ENCODE measurements around the gene MPP1.
"Not testable (repeated sequence)": the region's sequence is repeated elsewhere in the genome, so short reads cannot be mapped to it uniquely, and the experiment has no call there.

Gene MPP1

GRCh38 chrX:154804957-154805695 is at the start of gene MPP1:
MPP1 (minus strand) TSS chrX:154805485; CDS start chrX:154805373, 112 bp downstream.
- DNase-seq (ENCODE audit: low spot score) = peak; percentile 76

DNA sequence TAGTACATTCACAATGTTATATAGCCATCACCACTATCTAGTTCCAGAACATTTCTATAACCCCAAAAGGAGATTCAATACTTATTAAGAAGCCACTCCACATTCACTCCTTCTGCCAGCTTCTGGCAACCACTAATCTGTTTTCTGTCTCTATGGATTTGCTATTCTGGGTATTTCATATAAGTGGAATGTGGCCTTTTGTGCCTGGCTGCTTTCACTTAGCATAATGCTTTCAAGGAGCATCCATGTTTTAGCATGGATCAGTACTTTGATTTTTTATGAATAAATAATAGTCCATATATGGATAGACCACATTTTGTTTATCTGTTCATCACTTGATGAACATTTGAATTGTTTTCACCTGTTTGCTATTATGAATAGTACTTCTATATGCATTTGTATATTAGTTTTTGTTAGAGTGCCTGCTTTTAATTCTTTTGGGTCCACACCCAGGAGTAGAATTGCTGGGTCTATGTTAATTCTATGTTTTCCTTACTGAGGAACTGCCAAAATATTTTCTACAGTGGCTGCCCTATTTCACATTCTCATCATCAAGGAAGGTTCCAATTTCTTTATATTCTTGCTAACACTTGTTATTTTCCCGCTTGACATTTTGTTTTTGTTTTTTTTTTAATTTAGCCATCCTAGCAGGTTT is 45.8 kb upstream of the MPP1 start:
- no peak for DNase-seq (ENCODE audit: low spot score)

DNA sequence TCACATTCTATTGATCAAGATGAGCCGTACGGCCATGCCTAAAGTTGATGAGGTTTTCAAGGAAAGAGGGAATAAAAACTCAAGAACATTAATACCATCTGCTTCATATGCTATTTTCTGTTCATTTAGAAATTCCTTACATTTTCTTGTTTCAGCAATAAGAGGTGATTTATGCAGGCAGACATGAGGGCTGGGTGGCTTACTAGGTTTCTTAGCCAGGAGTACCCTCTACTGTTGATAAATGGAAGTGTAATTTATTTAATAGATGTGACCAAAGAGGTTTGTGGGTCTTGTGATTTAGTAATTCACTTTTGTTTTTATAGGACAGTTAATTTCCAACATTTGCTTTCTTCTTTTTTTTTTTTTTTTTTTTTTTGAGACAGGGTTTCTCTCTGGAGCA is 35.6 kb upstream of the MPP1 start:
- no peak for DNase-seq (ENCODE audit: low spot score)

DNA sequence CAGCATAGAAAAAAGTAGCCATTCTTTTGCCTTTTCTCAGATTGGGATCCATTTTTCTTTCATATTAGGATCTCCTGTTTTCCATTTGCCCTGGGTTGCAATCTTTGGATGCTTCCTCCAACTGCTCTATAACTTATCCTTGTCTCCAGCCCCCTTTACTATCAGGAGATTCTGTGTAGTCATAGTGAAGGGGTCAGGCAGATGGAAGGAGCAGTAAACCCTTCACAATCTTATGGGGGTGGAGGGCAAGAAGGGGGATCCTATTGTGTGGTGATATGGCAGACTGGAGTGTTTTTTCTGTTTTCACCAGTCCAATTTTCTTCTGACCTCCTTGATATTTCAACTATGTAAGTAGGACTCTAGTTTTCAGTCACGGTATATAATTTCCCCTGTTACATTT is 30.9 kb upstream of the MPP1 start:
- no peak for DNase-seq (ENCODE audit: low spot score)

- DNase-seq (ENCODE audit: low spot score) = no peak
Measured at GRCh38 chrX:154834562-154834961, 29.3 kb upstream of the MPP1 start, which contains the start of gene SMIM9. SMIM9 (minus strand) TSS chrX:154834662; CDS start chrX:154830856, 3,806 bp downstream.

DNA sequence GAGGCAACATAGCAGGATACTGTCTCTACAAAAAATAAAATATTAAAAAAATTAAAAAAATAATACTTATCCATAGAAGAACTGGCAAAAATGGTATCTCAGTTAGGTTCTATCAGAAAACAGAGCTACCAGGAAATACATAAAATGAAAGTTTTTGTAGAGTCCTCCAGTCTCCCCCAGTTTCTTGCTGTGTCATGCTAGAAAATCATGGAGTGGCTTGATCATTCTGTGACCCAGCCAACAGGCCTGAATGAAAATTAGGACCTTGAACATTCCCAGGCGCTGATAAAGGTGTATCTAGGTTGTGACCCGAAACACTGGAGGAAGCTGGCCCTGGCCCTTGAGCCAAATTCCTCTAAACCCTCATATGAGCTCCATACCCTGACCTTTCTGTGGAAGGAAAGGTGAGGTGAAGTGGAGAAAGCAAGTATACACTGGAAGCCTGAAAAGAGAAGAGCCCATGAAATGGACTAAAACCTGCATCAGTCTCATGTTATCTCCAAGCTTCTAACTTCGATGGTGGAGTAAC is 28.5 kb upstream of the MPP1 start:
- no peak for DNase-seq (ENCODE audit: low spot score)

GRCh38 chrX:154829926-154830442 is 24.7 kb upstream of the MPP1 start:
- DNase-seq (ENCODE audit: low spot score) = no peak

DNA sequence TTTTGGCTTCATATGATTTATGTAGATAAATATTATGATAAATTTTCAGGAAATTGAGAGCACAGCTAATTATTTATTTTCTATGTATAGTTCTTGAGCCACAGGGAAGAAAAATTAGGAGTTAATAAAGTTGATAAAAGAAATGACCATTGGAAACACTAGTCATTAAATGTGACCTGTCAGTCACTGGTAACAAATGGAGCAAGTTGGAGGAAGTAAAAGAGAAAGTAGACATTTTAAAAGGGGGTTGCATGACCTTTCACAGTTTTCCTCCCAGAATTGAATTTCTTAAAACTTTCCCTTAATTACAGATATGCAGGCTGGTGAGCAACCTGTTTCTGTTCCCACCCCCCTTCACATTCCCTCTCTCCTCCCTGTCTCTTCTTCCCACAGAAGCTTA is 23.8 kb upstream of the MPP1 start:
- no peak for DNase-seq (ENCODE audit: low spot score)

DNA sequence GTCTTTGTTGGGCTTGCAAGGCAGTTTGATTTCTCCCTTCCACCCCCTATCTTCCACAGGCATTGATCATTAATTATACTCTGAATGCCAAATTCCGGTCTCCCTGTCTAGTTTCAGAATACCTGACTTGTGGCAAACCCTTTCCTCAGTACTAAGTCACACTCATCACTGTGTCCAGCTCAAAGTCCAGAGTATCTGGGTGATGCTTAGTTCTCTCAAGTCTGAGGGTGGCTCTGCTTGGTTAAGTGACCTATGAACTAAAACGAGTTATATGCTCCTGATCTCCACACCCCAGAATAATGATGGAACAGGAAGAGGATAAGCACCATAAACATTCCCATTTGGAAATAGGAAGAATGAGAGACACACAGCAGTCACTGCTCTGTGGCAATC is 22.7 kb upstream of the MPP1 start:
- DNase-seq (ENCODE audit: low spot score) = no peak

DNA sequence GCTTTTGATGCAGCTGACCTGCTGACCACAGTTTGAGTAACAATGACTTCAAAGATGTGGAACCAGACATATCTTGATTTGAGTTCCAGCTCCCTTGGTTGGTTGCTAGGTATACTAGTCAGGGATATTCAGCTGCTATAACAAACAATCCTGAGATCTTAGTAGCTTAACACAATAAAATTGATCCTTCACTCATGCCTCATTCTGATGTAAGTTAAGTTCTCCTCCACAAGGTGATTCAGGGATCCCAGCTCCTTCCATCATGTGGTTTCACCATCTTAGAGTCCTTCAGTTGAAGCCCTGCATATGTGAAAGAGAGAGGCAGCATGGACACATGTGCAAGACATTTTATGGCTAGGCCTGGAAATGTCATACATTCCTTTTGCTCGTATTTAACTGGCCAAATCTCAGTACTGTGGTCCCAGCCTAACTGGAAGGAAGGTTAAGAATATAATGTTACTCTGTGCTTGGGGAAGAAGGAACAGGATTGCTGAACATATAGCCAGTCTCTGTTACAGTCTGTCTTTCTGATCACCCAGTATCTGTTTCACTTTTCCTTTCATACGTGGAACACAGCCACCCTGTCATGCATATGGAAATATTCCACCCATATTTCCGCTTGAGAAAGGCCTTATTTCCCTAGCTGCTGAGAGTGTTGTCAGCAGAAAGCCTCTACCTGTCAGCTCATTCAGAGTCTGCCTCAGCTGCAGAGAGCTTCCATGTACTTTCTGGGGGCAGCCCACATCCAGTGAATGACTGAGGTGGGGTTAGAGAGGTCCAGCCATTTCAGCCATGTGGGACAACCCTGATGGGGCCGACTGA is 22.1 kb upstream of the MPP1 start:
- DNase-seq (ENCODE audit: low spot score) = no peak

GRCh38 chrX:154825586-154825985 is 20.3 kb upstream of the MPP1 start:
- not testable (repeated sequence) for DNase-seq (ENCODE audit: low spot score)

DNA sequence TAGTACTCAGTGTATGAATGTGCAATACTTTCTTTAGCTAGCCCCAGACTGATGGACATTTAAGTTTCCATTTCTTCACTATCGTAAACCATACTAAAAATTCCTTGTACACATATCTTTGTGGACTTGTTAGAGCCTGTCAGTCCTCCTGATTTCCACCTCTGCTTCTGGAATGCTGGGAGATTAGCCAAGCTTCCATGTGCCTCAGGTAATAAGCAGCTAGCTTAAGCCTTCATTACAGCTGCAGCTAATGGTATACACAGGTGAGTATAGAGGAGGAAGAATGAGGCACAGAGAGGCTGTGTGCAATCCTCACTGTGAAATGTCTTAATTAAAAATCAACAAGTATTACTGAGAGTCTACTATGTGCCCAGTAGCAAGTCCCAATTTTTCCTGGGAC is 19.4 kb upstream of the MPP1 start:
- DNase-seq (ENCODE audit: low spot score) = no peak

GRCh38 chrX:154822029-154822428 is 16.7 kb upstream of the MPP1 start:
- no peak for DNase-seq (ENCODE audit: low spot score)

DNA sequence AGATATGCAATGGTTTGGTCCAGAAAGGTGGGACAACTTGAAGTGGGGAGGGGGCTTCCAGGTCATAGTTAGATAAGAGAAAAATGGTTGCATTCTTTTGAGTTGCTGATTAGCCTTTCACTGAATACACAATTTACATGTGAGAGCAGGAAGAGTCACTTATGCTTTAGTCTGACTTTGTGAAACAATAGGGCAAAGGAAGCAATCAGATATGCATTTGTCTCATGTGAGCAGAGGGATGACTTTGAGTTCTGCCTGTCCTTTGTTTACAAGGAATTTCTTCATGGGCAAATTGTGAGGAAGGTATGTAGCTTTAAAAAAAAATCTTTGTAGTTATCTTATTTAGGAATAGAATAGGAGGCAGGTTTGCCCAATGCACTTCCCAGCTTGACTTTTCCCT is 16.2 kb upstream of the MPP1 start:
- DNase-seq (ENCODE audit: low spot score) = no peak

DNA sequence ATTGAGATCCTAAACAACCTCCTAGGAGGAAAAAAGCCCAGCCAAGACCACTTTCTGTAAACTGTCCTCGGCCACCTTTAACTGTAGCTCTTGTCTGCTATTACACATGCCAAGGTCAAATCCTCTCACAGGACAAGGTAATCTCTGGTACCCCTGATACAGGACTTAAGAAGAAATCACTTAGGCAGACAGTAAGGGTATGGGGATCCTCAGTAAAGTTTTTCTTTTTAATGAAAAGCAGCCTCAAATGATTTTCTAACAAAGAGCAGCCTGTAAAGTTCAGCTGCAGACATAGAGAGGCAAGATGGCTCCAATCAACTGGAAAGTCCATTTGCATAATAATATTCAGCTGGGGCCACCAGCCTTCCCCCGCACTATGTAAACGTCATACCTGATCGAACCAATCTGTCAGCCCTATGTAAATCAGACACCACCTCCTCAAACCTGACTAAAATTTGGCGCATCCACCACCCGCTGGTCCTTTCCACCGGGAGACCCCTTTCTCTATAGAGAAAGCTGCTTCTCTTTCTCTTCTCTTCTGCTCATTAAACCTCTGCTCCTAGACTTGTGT is 14.6 kb upstream of the MPP1 start:
- no peak for DNase-seq (ENCODE audit: low spot score)

GRCh38 chrX:154818916-154819770 is 13.9 kb upstream of the MPP1 start:
- no peak for DNase-seq (ENCODE audit: low spot score)

DNA sequence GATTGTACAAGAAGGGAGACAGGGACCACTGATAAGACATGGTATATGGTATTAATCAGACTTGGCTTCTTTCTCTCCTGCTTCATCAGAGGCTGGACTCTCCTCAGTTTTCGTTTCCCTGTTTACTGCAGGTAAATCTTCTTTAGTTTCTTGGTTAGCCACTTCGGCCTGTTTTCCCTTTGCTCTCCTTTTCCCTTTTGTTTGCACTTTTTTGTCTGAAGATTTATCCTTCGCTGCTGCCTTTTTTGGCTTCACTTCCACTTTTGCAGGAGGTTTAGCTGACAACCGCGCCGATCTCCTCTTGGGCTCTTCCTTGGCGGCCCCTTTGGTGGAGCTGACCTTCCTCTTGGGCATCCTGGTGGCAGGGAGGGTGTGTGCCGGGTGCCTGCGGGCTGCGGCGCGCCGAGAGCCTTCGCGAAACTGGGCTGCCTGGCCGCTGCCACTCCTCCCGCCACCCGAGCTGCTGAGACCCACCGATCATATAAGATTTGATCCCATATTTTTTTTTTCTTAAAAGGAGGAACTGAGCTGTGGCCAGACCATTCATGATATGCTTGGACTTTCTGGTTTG is 11.8 kb upstream of the MPP1 start:
- DNase-seq (ENCODE audit: low spot score) = not testable (repeated sequence)

GRCh38 chrX:154816326-154816898 is 11.1 kb upstream of the MPP1 start:
- DNase-seq (ENCODE audit: low spot score) = not testable (repeated sequence)

DNA sequence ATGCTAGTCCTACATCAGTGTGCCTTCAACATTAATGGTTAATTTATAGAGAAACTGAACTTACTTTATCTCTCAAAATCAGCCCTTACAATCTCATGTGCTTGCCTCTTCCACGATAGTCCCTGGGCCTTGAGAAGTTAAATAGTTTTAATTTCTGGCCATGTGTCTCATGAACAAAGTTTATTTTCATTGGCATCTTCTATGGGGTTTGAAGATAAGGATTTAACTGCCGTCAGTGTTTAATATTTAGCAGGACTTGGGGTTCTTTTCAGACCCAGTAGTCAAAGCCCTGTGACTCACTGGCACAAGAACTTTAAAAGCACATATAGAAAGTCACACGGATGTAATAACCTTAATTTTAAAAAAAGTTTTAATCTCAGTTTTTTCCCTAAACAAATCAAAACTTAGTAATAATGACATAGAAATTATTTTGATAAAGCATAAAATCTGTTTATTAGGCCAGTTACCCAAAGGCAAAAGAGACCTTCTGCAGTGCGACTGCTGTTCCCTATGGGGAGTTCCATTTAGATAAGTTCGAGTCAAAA is 10.1 kb upstream of the MPP1 start:
- DNase-seq (ENCODE audit: low spot score) = no peak

GRCh38 chrX:154813801-154814200 is 8.5 kb upstream of the MPP1 start:
- DNase-seq (ENCODE audit: low spot score) = no peak
